Endodermal cell (in vitro differentiated cells): ENCODE measurements around the gene ADAM22. TPM values are rescaled to one million over a fixed set of nuclear protein-coding genes. Genes with fewer than 3 reads are reported as not detected.
"Not testable (repeated sequence)": the region's sequence is repeated elsewhere in the genome, so short reads cannot be mapped to it uniquely, and the experiment has no call there.

Experiments used
- DNase-seq: peaks from one replicate; pipeline ENCODE4 v3.0.0-alpha.2; 2017
- H3K27ac ChIP-seq: 2 replicates; pipeline ENCODE4 v1.5.1; 2013; ENCODE audit warnings: mild to moderate bottlenecking, low read depth, low read length, moderate library complexity
- H3K27me3 ChIP-seq: 2 replicates; pipeline ENCODE4 v1.6.1; 2013; ENCODE audit warnings: mild to moderate bottlenecking, low read length, moderate library complexity; ENCODE audit not compliant: insufficient read depth, control insufficient read depth, poor library complexity, severe bottlenecking
- H3K36me3 ChIP-seq: 2 replicates; pipeline ENCODE4 v1.7.0; 2013; ENCODE audit warnings: mild to moderate bottlenecking, low read length, moderate library complexity; ENCODE audit not compliant: control insufficient read depth, insufficient read depth
- H3K4me1 ChIP-seq: one replicate; pipeline ENCODE4 v1.7.0; 2013; ENCODE audit warnings: low read length; ENCODE audit not compliant: control insufficient read depth, insufficient read depth
- H3K4me3 ChIP-seq: 2 replicates; pipeline ENCODE4 v1.5.1; 2013; ENCODE audit warnings: mild to moderate bottlenecking, low read length, moderate library complexity
- H3K9ac ChIP-seq: 2 replicates; pipeline ENCODE4 v1.6.1; 2013; ENCODE audit warnings: mild to moderate bottlenecking, low read length, moderate library complexity; ENCODE audit not compliant: poor library complexity, severe bottlenecking; ENCODE audit errors: extremely low read depth
- H3K9me3 ChIP-seq: 2 replicates; pipeline ENCODE4 v1.6.1; 2013; ENCODE audit warnings: mild to moderate bottlenecking, low read length, moderate library complexity; ENCODE audit not compliant: control insufficient read depth
- H3K27ac Mint-ChIP-seq: 2 replicates; pipeline ENCODE4 v1.8.0; 2020; ENCODE audit warnings: mixed read lengths
- H3K27me3 Mint-ChIP-seq: 2 replicates; pipeline ENCODE4 v1.8.0; 2021; ENCODE audit warnings: mild to moderate bottlenecking, mixed read lengths; ENCODE audit not compliant: insufficient read depth
- H3K36me3 Mint-ChIP-seq: 2 replicates; pipeline ENCODE4 v1.8.0; 2020; ENCODE audit warnings: low read depth, mixed read lengths
- H3K4me1 Mint-ChIP-seq: 2 replicates; pipeline ENCODE4 v1.8.0; 2020; ENCODE audit warnings: mixed read lengths
- H3K4me3 Mint-ChIP-seq: 2 replicates; pipeline ENCODE4 v1.8.0; 2020; ENCODE audit warnings: mild to moderate bottlenecking, moderate library complexity, mixed read lengths
- H3K9me3 Mint-ChIP-seq: 2 replicates; pipeline ENCODE4 v1.8.0; 2020; ENCODE audit warnings: mild to moderate bottlenecking, mixed read lengths
- CTCF ChIP-seq: fragments of 200-600 bp; sonication (generic); conservative IDR thresholded peaks from 2 replicates; pipeline ENCODE4 v1.5.0; 2021; ENCODE audit warnings: antibody characterized with exemption, mild to moderate bottlenecking
- WGBS, 2 experiments: methylation state at CpG; one replicate each; pipeline versions ENCODE4 v1.1.5 to v1.1.7; 2013; ENCODE audit warnings: missing lambda C conversion rate in 2 of 2, mixed read lengths in 1 of 2; ENCODE audit not compliant: insufficient coverage in 1 of 2, insufficient read length in 1 of 2; 5-methylcytosine and 5-hydroxymethylcytosine counted together
- total RNA-seq, 2 donors: library from RNA; stranded (reverse); fragmentation: NEBNext Ultra II Directional in 1 of 2; extraction: Animal tissue kit (Norgen Biotek cat#: 25700) in 1 of 2; gene quantifications; 2 replicates in 1 of 2; 3 replicates in 1 of 2; pipeline ENCODE4 v1.2.1, GENCODE V29; 2021

The ADAM22 gene
- total RNA-seq, 2 donors from 2014 or later, result 10.9 to 11.5 TPM

GRCh38 chr7:87935384-87935706 is 1.3 kb downstream of the ADAM22 start:
- no peaks in the 10 kb centered on the region for H3K36me3 ChIP-seq
- H3K27me3 ChIP-seq, result peaks cover 28% of the 10 kb centered on the region
- 34 to 42% methylated on average over 6 to 8 of the region's 8 CpGs for WGBS, 2 experiments
- Mint-ChIP-seq H3K4me1 (peaks cover 7% of the 10 kb centered on the region), H3K27me3 (peaks cover 28% of the 10 kb centered on the region), H3K9me3 (no peaks in the 10 kb centered on the region), H3K36me3 (peaks cover 2% of the 10 kb centered on the region), H3K27ac (no peak overlapping the region), H3K4me3 (peak overlapping the region; percentile 81)
- DNase-seq, result no peak
- TF ChIP-seq CTCF, result no peak
- H3K4me1 ChIP-seq, result no peaks in the 10 kb centered on the region
- no peaks in the 10 kb centered on the region for H3K9me3 ChIP-seq
- peak overlapping the region; percentile 87 for H3K4me3 ChIP-seq
- no peak overlapping the region for H3K9ac ChIP-seq
- no peak overlapping the region for H3K27ac ChIP-seq

GRCh38 chr7:87941138-87941537 is 7.1 kb downstream of the ADAM22 start:
- Histone ChIP-seq H3K27me3 (peaks cover 2% of the 10 kb centered on the region), H3K4me3 (no peak overlapping the region), H3K27ac (no peak overlapping the region), H3K9me3 (no peaks in the 10 kb centered on the region), H3K36me3 (no peaks in the 10 kb centered on the region), H3K9ac (no peak overlapping the region), H3K4me1 (no peaks in the 10 kb centered on the region)
- Mint-ChIP-seq H3K27ac (no peak overlapping the region), H3K36me3 (peaks cover 2% of the 10 kb centered on the region), H3K4me1 (no peaks in the 10 kb centered on the region), H3K4me3 (no peak overlapping the region), H3K9me3 (no peaks in the 10 kb centered on the region), H3K27me3 (no peaks in the 10 kb centered on the region)
- DNase-seq, result no peak
- 86 to 100% methylated on average over 1 to 4 of the region's 4 CpGs for WGBS, 2 experiments
- TF ChIP-seq CTCF, result no peak

- H3K4me3 Mint-ChIP-seq, result no peak overlapping the region
- no peak overlapping the region for H3K9ac ChIP-seq
- no peak overlapping the region for H3K27ac ChIP-seq
- H3K36me3 ChIP-seq, result no peaks in the 10 kb centered on the region
- DNase-seq, result no peak
- no peaks in the 10 kb centered on the region for H3K4me1 ChIP-seq
- no peaks in the 10 kb centered on the region for H3K27me3 ChIP-seq
- no peaks in the 10 kb centered on the region for H3K9me3 Mint-ChIP-seq
- H3K36me3 Mint-ChIP-seq, result no peaks in the 10 kb centered on the region
- H3K4me3 ChIP-seq, result no peak overlapping the region
- WGBS, 2 experiments, result 90 to 96% methylated on average over 2 of the region's 3 CpGs
- no peak overlapping the region for H3K27ac Mint-ChIP-seq
- H3K27me3 Mint-ChIP-seq, result no peaks in the 10 kb centered on the region
- H3K9me3 ChIP-seq, result no peaks in the 10 kb centered on the region
- TF ChIP-seq CTCF, result no peak
- no peaks in the 10 kb centered on the region for H3K4me1 Mint-ChIP-seq
Observed at GRCh38 chr7:87944547-87944946, 10.5 kb downstream of the ADAM22 start.

GRCh38 chr7:87945926-87946325 is 11.9 kb downstream of the ADAM22 start:
- not testable (repeated sequence) for H3K36me3 Mint-ChIP-seq, H3K9me3 ChIP-seq, H3K27me3 ChIP-seq, H3K4me1 Mint-ChIP-seq, H3K36me3 ChIP-seq, H3K27ac Mint-ChIP-seq, DNase-seq, H3K9me3 Mint-ChIP-seq, H3K4me3 ChIP-seq, H3K9ac ChIP-seq, H3K27ac ChIP-seq, H3K4me1 ChIP-seq, H3K27me3 Mint-ChIP-seq, H3K4me3 Mint-ChIP-seq
